Stimulated activated CD8-positive, alpha-beta memory T cell treated with anti-CD3 and anti-CD28 coated beads, Interleukin-4, amount 100 ng/mL, for 24 hours (primary cell): ENCODE measurements around the gene ARHGAP26.

Experiments used
- DNase-seq: peaks from one replicate; pipeline ENCODE4 v3.0.0-alpha.2; 2020; ENCODE audit warnings: low read depth

The ARHGAP26 gene

GRCh38 chr5:143164557-143164956 lies 394.4 kb downstream of the ARHGAP26 start:
- DNase-seq = no peak

- no peak for DNase-seq
These were observed 395.1 kb downstream of the ARHGAP26 start for GRCh38 chr5:143165049-143165880.

GRCh38 chr5:143166090-143166489 lies 395.9 kb downstream of the ARHGAP26 start:
- DNase-seq = no peak

- DNase-seq = no peak
These were observed 396.7 kb downstream of the ARHGAP26 start for GRCh38 chr5:143166661-143167420.

- DNase-seq = no peak
These were observed 398.1 kb downstream of the ARHGAP26 start for GRCh38 chr5:143168171-143168741.

- no peak for DNase-seq
These were observed 399.0 kb downstream of the ARHGAP26 start for GRCh38 chr5:143168921-143169810.

- DNase-seq = no peak
These were observed 399.9 kb downstream of the ARHGAP26 start for GRCh38 chr5:143170104-143170503.

- DNase-seq = no peak
These were observed 400.8 kb downstream of the ARHGAP26 start for GRCh38 chr5:143170977-143171376.

GRCh38 chr5:143172739-143173138 lies 402.6 kb downstream of the ARHGAP26 start:
- DNase-seq = no peak

GRCh38 chr5:143173139-143173889 lies 403.1 kb downstream of the ARHGAP26 start:
- no peak for DNase-seq

GRCh38 chr5:143174714-143175398 lies 404.7 kb downstream of the ARHGAP26 start:
- DNase-seq = no peak

- no peak for DNase-seq
These were observed 405.9 kb downstream of the ARHGAP26 start for GRCh38 chr5:143176048-143176447.

- DNase-seq = no peak
These were observed 407.2 kb downstream of the ARHGAP26 start for GRCh38 chr5:143177263-143177983.

GRCh38 chr5:143179126-143179740 lies 409.1 kb downstream of the ARHGAP26 start:
- no peak for DNase-seq

- no peak for DNase-seq
These were observed 410.6 kb downstream of the ARHGAP26 start for GRCh38 chr5:143180751-143181150.

GRCh38 chr5:143181173-143181572 lies 411.0 kb downstream of the ARHGAP26 start:
- no peak for DNase-seq

- DNase-seq = no peak
These were observed 411.9 kb downstream of the ARHGAP26 start for GRCh38 chr5:143182106-143182505.

- DNase-seq = peak; percentile 33
These were observed 413.0 kb downstream of the ARHGAP26 start for GRCh38 chr5:143182901-143183820.
